Ammon's horn (tissue), 1 donor: ENCODE data around the gene CDKN2B-AS1.

Experiments
- DNase-seq: peaks from one replicate; pipeline ENCODE4 v3.0.0-alpha.2; 2016; ENCODE audit warnings: low spot score

CDKN2B-AS1 gene

GRCh38 chr9:22157276-22157675, 162.7 kb downstream of the CDKN2B-AS1 start:
- no peak for DNase-seq

GRCh38 chr9:22157828-22158227, 163.2 kb downstream of the CDKN2B-AS1 start:
- no peak for DNase-seq

- DNase-seq, result no peak
Observed at GRCh38 chr9:22158271-22158670, 163.7 kb downstream of the CDKN2B-AS1 start.

- DNase-seq, result peak; percentile 80
Observed at GRCh38 chr9:22158927-22159346, 164.3 kb downstream of the CDKN2B-AS1 start.

GRCh38 chr9:22159586-22159985, 165.0 kb downstream of the CDKN2B-AS1 start:
- no peak for DNase-seq

- DNase-seq, result no peak
Observed at GRCh38 chr9:22160221-22160620, 165.6 kb downstream of the CDKN2B-AS1 start.

- DNase-seq, result peak; percentile 14
Observed at GRCh38 chr9:22165144-22165543, 170.6 kb downstream of the CDKN2B-AS1 start.

- DNase-seq, result no peak
Observed at GRCh38 chr9:22169243-22169642, 174.7 kb downstream of the CDKN2B-AS1 start.

GRCh38 chr9:22169727-22170503, 175.3 kb downstream of the CDKN2B-AS1 start:
- no peak for DNase-seq
